T1000 (cell line): Measurements from ENCODE around the gene CCDC87.
"Not testable (repeated sequence)": the region's sequence is repeated elsewhere in the genome, so short reads cannot be mapped to it uniquely, and the experiment has no call there.

Experiments
- DNase-seq: peaks from one replicate; lab custom pipeline; 2025; ENCODE audit warnings: mixed read lengths; lab: John Stamatoyannopoulos, UW

Gene CCDC87, protein sequence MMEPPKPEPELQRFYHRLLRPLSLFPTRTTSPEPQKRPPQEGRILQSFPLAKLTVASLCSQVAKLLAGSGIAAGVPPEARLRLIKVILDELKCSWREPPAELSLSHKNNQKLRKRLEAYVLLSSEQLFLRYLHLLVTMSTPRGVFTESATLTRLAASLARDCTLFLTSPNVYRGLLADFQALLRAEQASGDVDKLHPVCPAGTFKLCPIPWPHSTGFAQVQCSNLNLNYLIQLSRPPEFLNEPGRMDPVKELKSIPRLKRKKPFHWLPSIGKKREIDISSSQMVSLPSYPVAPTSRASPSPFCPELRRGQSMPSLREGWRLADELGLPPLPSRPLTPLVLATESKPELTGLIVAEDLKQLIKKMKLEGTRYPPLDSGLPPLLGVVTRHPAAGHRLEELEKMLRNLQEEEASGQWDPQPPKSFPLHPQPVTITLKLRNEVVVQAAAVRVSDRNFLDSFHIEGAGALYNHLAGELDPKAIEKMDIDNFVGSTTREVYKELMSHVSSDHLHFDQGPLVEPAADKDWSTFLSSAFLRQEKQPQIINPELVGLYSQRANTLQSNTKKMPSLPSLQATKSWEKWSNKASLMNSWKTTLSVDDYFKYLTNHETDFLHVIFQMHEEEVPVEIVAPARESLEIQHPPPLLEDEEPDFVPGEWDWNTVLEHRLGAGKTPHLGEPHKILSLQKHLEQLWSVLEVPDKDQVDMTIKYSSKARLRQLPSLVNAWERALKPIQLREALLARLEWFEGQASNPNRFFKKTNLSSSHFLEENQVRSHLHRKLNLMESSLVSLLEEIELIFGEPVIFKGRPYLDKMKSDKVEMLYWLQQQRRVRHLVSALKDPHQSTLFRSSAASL

DNA sequence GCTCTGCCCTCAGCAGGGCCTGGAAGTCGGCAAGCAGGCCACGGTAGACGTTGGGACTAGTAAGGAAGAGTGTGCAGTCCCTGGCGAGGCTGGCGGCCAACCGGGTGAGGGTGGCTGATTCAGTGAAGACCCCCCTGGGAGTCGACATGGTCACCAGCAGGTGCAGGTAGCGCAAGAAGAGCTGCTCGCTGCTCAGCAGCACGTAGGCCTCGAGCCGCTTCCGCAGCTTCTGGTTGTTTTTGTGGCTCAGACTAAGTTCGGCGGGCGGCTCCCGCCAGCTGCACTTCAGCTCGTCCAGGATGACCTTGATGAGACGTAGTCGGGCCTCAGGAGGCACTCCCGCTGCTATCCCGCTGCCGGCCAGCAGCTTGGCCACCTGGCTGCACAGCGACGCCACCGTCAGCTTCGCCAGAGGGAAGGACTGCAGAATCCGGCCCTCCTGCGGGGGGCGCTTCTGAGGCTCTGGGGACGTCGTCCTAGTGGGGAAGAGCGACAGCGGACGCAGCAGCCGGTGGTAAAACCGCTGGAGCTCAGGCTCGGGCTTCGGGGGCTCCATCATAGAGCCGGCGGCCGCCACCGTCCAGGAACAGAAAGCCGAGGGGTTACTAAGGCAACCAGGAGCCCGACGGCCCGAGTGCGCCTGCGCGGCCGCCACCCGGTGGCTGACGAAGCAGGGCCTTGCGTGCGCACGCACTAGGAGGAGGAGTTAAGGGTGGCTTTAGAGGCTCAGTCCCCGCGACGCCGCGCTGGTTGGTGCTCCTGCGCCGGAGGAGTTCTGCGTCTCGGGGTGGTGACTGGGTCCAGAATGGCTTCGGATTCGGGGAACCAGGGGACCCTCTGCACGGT lies at the start of gene CCDC87, which contains the start of gene CCS:
Gene CCDC87 (minus strand): TSS at position 607 of the 846 bp plus-strand sequence. CDS start 48 bp downstream, at position 559.
Gene CCS (plus strand): TSS at position 729 of the 846 bp plus-strand sequence. CDS start 77 bp downstream, at position 806.
- peak; percentile 95 for DNase-seq

DNA sequence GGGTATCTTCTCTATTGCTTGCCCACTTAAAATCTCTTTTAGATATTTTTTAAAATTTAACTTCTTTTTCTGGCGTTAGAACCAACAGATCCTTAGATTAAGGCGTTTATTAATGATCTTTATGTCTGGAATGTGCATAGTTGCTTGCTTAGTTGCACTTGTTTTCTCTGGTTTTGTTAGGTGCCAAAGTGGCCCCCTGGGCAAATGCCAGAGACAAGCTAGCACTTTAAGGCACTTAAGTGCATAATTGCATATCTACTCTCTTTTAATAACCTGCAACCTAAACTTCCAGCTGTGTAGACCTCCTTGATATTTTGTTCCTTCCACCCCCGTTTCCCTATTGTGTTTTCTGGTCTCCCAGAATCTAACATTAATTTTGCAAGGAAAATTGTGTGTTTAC lies 49.0 kb upstream of the CCDC87 start:
- no peak for DNase-seq

DNA sequence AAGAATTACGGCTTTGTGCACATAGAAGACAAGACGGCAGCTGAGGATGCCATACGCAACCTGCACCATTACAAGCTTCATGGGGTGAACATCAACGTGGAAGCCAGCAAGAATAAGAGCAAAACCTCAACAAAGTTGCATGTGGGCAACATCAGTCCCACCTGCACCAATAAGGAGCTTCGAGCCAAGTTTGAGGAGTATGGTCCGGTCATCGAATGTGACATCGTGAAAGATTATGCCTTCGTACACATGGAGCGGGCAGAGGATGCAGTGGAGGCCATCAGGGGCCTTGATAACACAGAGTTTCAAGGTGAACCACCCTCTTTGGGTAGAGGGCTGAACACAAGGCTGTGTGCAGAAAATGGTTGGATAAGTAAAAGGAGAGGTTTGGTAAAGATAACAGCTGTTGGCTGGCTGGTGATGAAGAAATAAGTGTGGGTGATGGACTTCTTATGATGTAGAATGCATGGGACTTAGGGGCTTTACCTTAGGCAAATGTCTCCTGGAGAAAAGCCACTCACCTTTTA lies 47.0 kb upstream of the CCDC87 start:
- DNase-seq: not testable (repeated sequence)

DNA sequence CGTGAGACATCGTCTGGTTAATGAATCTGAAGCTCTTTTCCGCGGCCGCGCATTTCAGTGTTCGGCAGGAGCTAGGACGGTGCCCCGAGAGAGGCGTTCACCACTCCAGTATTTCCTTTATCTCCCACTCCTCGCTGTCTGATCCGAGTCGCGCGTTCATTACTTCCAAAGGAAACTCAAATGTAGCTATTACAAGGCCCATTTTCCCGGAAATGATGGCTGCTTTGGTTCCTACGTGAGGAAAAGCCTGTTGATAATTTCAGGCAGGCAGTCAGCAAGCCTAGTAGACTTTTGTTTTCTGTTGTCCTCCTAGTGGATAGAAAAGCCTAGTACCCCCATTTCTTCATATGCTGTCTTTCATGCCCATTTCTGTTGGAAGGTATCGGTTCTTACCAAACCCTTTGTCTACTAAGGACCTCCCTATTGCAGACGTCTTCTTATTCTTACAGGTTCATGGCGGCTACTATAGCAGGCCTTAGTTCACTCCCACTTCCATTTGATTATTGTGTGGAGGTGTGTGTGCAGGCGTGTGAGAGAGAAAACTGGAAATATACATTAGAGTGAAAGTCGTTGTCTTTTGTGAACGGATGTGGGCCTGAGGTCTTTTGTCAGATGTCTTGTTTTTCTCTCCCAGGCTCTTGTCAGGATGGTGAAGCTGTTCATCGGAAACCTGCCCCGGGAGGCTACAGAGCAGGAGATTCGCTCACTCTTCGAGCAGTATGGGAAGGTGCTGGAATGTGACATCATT lies 46.4 kb upstream of the CCDC87 start:
- DNase-seq: no peak

DNA sequence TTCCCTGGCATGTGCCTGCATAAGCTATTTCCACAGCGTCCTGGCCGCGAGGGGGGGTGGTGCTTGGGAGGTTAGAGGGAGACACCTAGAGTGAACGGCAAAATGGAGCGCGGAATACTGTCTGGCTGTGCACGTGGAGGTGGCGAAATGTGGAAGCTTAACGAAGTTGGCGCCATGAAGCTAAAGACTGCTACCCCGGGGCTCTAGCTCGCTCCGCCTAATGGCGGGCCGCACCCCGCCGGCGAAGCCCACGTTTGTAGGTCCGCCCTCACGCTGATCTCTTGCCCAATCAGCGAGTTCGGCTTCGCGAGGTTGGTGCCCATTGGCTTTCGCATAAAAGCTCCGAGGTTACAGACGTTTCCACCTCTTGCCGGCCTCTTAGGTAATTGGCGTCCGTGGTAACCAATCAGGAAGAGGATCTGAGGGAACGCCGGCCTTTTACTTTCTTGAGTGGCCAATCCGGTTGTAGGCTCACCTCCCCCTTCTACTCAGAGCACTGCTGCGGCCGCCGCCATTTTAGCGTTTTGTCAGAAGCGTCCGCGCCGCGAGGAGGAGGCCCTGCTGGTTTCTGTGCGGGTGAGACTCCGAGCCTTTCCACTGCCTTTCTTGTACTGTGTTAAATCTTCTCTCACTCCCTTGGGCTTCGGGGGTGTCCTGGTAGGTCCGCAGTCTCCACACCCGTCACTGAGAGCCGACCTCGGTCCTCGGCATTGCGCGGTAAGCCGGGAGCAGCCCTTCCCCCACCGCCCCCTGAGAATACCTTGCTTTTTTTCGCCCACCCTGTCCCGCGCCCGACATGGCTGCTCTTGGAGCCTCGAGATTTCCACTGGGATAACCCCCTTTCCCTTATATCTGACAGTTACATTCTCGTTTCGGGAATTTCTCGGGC lies 45.6 kb upstream of the CCDC87 start, which contains the start of gene RBM4:
Gene RBM4 (plus strand): TSS at position 527 of the 889 bp plus-strand sequence. CDS start 1,009 bp downstream, outside the sequence.
- DNase-seq: peak; percentile 98

DNA sequence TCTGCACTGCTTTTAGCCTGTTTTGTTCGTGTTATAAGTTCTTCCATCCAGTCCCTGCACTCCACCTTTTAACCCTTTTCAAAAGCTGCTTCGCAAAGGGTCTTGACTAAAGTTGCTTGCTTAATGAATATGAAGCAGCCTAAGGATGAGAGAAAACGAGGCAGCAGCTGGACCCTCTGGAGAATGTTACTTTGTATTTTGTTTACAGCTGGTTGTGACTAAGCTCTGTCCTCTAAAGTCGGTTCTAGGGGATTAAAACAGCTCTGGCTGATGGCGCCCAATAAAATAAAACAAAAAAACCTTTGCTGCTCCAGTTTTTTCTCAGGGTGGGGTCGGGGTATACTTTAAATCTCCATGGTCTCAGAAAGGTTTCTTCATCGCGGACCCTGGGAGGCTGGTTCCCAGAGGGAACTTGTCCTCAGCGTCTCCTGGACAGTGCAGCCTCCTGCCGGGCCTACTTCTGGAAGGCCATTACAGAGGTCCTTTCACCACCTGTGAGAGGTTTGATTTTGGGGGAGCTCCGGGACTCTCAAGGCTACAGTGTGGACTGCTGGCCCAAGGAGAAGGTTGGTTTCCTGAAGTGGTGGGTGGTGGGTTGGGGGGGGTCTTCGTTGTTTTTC lies 44.8 kb upstream of the CCDC87 start:
- DNase-seq: no peak

DNA sequence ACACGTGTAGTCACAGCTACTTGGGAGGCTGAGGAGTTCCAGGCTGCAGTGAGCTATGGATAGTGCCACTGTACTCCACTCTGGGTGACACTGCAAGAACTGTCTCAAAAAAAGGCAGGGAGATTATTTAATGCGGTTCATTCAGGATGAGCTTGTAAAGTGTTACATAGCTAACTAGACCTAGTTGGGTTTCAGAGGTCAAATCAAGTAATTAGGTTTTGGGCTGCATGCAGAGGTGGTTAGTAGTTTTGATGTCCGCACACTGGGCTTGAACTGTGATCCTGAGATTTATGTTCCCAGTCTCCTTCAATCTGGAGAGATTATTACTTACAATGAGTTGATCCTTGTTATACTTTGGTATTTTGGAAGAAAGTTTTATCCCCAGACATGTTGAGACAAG lies 43.5 kb upstream of the CCDC87 start:
- DNase-seq: no peak

DNA sequence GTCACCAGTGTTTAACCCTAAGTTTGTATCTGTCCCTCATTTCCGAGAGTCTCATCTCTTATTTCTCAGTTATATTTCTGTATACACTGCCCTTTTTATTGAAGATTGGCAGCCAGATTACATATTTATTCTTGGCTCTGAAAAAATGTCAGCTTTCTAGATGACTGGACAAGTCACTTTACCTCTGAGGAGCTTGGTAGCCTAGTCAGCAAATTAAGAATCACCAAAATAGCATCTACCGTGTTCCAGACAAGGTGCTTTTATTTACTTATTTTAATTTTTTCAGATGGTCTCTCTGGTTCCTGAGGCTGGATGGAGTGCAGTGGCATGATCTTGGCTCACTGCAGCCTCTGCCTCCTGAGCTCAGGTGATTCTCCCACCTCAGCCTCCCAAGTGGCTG lies 40.1 kb upstream of the CCDC87 start:
- no peak for DNase-seq

DNA sequence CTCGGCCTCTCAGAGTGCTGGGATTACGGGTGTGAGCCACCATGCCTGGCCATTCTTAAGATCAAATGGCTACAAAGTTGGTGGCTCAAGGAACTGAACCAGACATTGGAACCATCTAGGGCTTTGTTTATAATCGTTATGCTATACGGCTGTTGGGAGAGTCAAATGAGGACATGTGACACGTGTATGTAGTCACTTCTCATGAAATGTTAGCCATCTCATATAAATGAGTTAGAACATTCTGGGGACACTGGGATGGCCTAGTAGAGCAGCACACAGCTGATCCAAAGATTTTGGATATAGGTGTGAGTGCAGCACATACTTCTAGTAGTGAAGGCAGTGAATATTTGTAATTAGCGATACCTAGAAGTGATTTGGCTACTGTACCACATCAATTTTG lies 39.0 kb upstream of the CCDC87 start:
- no peak for DNase-seq

DNA sequence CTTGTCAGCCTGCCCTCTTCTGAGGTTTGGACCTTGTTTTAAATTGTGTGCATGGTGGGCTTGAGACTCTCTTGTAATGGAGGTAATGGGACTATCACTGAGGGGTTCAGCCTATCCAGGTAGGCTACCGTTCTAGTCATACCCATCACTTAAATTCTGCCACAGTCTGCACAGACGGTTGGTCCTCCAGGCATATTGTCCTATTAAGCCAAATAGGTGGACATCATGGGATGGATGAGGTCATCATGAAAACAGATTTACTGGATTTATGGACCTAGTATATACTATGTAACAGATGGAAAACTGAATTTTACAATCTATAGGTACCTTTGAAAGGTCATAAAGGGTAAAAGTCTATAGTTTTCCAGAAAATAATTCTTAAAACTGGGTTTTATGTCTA lies 36.5 kb upstream of the CCDC87 start:
- no peak for DNase-seq

DNA sequence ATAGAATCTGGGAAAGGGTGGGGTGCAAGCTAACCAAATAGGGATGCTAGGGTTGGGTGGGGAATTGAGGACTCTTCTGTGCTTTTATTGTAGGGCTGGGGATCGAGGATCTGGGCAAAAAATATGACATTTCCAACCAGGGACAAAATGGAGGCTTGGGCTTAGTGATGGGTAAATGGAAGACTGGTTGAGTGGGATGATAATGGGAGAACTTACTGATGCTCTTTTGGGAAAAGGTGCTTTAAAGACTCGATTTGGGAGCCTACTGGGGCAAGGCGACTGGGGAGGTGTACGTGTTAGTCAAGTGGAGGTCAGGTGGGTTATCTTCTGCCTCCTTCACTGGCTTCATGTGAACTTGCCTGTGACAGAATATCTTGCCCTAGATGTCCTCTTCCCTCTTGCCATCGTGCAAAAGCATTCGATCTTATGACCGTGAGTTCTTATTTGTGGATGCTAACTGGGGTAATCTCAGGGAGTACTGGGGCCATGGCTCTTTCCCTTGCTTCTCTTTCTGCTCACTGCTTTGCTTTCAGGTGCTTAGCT lies 35.3 kb upstream of the CCDC87 start:
- DNase-seq: no peak

DNA sequence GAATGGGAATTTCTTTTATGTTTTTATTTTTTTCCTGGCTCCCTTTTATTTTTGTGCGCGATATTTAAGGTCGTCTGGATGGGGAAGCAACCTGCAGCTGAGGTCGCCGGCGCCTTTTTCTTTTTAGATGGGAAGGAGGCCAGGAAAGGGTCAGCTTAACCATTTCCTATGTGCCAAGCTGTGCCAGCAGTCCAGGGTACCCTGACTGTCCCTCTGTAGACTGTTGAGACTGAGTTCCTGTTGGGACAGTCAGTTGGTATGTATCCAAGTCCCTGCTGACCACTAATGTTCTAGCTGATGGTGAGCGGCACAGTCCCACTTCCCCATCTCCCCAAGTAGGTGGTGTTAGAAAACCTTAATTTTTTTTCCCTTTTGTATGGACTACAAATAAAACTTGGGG lies 34.1 kb upstream of the CCDC87 start:
- no peak for DNase-seq

DNA sequence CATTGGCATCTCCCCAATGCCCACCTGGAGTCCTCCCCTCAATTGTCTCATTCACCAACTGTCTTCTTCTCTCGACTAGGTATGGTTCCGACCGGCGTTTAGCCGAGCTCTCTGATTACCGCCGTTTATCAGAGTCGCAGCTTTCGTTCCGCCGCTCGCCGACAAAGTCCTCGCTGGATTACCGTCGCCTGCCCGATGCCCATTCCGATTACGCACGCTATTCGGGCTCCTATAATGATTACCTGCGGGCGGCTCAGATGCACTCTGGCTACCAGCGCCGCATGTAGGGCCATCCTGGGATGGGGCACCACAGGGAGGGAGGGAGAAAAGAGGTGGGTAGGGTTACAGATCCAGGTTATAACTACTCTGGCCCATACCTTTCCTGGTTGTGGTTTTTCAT lies 33.5 kb upstream of the CCDC87 start:
- DNase-seq: no peak

DNA sequence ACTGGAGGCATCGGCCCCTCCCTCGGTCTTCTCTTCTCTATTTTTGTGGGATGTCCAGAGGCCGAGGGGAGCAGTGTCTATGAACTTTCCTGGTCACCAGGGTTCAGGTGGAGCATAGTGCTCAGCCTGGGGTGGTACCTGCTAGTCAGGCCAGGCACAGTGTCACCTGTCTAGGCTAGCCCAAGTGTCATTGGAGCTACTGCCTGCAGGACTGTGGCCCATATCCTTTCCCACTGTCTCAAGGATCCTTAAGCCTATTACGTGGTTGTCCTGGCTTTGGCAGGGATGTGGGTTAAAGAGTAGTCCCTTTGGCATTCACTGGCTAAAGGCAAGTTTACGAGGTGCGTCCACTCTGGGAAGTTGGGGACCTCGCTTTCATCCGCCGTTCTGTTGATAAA lies 32.9 kb upstream of the CCDC87 start:
- no peak for DNase-seq

DNA sequence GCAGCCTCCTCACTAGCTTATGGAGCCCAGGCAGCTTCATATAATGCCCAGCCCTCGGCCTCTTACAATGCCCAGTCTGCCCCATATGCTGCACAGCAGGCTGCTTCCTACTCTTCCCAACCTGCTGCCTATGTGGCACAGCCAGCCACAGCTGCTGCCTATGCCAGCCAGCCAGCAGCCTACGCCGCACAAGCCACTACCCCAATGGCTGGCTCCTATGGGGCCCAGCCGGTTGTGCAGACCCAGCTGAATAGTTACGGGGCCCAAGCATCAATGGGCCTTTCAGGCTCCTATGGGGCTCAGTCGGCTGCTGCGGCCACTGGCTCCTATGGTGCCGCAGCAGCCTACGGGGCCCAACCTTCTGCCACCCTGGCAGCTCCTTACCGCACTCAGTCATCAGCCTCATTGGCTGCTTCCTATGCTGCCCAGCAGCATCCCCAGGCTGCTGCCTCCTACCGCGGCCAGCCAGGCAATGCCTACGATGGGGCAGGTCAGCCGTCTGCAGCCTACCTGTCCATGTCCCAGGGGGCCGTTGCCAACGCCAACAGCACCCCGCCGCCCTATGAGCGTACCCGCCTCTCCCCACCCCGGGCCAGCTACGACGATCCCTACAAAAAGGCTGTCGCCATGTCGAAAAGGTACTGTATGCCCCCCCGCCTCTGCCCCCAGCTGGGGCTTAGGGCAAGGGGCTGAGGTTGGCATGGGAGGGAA lies 32.3 kb upstream of the CCDC87 start:
- no peak for DNase-seq

DNA sequence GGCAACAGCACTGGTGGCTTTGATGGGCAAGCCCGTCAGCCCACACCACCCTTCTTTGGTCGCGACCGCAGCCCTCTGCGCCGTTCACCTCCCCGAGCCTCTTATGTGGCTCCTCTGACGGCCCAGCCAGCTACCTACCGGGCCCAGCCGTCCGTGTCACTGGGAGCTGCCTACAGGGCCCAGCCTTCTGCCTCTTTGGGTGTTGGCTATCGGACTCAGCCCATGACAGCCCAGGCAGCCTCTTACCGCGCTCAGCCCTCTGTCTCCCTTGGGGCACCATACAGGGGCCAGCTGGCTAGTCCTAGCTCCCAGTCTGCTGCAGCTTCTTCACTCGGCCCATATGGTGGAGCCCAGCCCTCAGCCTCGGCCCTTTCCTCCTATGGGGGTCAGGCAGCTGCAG lies 31.6 kb upstream of the CCDC87 start:
- no peak for DNase-seq

DNA sequence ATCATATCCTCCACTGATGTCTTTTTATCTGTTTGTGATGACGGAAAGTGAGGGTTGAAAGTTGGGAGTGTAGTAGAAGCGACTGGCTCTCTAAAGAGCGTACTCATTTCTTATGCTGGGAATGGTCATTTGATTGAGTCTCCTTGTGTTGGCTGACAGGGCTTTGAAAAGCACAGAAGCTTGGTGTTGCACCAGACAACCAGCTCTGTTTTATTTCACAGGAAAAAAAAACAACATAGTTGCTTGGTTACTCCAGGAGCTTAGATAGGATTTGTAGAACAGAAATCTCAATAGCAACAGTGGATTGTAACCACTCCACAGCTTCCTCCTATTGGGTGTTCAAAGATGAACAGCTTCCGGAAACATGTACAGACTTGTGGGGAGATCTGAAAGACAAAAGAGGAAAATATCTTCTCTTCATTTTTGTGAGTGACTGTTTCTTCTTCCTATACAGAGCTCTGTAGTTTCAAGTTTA lies 26.3 kb upstream of the CCDC87 start:
- no peak for DNase-seq

DNA sequence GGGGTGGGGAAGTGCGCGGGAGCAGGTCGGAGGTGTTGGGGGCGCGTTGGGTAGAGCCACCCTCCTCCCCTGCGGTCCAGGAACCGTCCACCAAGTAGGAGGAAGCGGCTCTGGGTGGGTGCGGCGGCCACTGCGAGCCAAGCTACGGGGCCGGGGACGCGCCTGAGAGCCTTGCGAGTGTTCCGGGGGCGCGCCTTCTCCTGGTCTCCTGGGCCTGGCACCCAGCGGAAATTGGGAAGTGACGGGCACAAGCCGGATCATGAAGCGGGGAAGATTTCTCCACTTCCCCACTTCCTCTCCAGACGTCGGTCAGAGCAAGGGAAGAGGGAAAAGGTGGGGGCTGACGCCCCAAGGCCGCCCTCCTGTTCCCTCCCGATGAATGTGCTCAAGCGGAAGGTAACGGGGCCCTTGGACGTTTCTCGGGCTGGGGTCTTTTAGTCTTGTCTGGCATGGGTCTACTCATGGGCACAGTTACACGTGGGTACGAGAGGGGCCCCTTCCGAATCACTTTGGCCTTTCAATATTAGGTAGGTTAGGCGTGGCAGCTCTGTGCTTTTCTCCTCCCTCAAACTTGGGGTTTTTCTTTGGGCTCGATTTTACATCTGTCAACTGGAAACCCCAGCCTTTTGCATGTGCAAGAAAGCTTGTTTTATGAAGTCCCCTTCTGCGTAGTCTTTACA lies 24.4 kb upstream of the CCDC87 start:
- DNase-seq: no peak
